ENCODE results near the gene CCDC13. TPM values are rescaled to one million over a fixed set of nuclear protein-coding genes. Genes with fewer than 3 reads are reported as not detected.

The CCDC13 gene
- polyA plus RNA-seq, 1 donor from 2014 or later: 6.5 TPM

DNA sequence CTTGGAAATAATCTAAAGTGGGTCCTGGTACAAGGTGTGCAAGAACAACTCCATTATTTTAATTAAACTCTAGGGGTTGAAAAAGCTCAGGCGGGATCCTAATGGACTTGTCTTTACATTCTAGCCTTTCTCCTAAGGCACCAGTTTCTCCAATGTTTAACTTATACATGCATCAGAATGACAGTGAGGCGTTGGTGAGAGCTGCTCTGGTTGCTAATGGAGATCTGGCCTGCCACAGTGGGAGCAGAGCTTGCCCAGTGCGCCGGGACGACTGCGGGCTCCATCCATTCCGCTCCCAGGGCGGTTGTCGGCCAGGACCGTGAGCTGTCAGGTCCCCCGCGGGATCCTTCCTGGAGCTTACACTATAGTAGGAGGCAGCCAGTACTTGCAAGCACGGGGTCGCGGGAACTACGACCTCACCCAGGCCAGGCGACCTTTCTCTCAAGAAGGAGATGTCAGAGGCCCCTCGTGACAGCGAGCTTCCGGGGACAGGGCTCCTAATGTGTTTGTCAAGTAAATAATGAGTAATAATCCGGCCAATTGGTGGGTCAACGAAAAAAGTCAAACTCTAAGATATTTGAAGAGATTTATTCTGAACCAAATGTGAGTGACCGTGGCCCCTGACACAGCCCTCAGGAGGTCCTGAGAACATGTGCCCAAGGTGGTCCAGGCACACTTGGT lies 32.2 kb upstream of the CCDC13 start:
- H2AFZ ChIP-seq (ENCODE audit: low read depth, low read length): no peak overlapping the region

DNA sequence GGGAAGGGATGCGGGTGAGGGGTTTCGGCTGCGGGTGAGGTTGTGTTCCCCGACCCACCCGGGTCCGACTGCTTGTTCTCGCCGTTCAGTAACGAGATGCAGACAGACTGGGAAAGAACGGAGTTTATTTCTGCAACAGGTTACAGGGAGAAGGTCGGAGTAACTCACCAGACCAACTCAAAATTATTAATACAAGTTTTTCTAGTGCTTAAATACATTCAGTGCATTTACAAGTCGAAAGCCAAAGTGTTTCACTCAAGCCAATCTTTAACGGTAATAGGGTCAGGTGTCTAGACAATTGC lies 31.7 kb upstream of the CCDC13 start:
- H3K9me3 ChIP-seq (ENCODE audit: low read length): no peaks in the 10 kb centered on the region
- H3K27ac ChIP-seq (ENCODE audit: low read length): peak overlapping the region; percentile 66
- H3K79me2 ChIP-seq (replicated peaks; ENCODE audit: insufficient read depth, low read length): peaks cover 33% of the 10 kb centered on the region
- H3K9me2 ChIP-seq (ENCODE audit: insufficient read depth, low read length): no peaks in the 10 kb centered on the region
- H3K27me3 ChIP-seq (ENCODE audit: insufficient read depth, low read depth, low read length): no peaks in the 10 kb centered on the region
- H3F3A ChIP-seq (ENCODE audit: insufficient read depth, low read length, poor library complexity, severe bottlenecking): peaks cover 4% of the 10 kb centered on the region
- peak overlapping the region; percentile 83 for H3K4me3 ChIP-seq (ENCODE audit: low read length)
- peak overlapping the region; percentile 41 for H2AFZ ChIP-seq (ENCODE audit: low read depth, low read length)
- no peak for TF ChIP-seq EZH2 (IDR thresholded peaks at IDR 0.05; ENCODE audit: borderline replicate concordance, insufficient read depth, low read length, poor library complexity, severe bottlenecking)
- TF ChIP-seq MXI1 (conservative IDR thresholded peaks at IDR 0.05; ENCODE audit: poor library complexity, severe bottlenecking): no peak
- no peak for TF ChIP-seq RAD21 (conservative IDR thresholded peaks at IDR 0.05)
- no peak for TF ChIP-seq POLR2AphosphoS5 (IDR thresholded peaks at IDR 0.05)
- TF ChIP-seq, protein P1, sequence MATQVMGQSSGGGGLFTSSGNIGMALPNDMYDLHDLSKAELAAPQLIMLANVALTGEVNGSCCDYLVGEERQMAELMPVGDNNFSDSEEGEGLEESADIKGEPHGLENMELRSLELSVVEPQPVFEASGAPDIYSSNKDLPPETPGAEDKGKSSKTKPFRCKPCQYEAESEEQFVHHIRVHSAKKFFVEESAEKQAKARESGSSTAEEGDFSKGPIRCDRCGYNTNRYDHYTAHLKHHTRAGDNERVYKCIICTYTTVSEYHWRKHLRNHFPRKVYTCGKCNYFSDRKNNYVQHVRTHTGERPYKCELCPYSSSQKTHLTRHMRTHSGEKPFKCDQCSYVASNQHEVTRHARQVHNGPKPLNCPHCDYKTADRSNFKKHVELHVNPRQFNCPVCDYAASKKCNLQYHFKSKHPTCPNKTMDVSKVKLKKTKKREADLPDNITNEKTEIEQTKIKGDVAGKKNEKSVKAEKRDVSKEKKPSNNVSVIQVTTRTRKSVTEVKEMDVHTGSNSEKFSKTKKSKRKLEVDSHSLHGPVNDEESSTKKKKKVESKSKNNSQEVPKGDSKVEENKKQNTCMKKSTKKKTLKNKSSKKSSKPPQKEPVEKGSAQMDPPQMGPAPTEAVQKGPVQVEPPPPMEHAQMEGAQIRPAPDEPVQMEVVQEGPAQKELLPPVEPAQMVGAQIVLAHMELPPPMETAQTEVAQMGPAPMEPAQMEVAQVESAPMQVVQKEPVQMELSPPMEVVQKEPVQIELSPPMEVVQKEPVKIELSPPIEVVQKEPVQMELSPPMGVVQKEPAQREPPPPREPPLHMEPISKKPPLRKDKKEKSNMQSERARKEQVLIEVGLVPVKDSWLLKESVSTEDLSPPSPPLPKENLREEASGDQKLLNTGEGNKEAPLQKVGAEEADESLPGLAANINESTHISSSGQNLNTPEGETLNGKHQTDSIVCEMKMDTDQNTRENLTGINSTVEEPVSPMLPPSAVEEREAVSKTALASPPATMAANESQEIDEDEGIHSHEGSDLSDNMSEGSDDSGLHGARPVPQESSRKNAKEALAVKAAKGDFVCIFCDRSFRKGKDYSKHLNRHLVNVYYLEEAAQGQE (IDR thresholded peaks at IDR 0.05; ENCODE audit: borderline replicate concordance): no peak
- TF ChIP-seq EP300 (conservative IDR thresholded peaks at IDR 0.05; ENCODE audit: poor library complexity, severe bottlenecking): no peak
- TF ChIP-seq, protein P2, sequence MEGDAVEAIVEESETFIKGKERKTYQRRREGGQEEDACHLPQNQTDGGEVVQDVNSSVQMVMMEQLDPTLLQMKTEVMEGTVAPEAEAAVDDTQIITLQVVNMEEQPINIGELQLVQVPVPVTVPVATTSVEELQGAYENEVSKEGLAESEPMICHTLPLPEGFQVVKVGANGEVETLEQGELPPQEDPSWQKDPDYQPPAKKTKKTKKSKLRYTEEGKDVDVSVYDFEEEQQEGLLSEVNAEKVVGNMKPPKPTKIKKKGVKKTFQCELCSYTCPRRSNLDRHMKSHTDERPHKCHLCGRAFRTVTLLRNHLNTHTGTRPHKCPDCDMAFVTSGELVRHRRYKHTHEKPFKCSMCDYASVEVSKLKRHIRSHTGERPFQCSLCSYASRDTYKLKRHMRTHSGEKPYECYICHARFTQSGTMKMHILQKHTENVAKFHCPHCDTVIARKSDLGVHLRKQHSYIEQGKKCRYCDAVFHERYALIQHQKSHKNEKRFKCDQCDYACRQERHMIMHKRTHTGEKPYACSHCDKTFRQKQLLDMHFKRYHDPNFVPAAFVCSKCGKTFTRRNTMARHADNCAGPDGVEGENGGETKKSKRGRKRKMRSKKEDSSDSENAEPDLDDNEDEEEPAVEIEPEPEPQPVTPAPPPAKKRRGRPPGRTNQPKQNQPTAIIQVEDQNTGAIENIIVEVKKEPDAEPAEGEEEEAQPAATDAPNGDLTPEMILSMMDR (IDR thresholded peaks at IDR 0.05; ENCODE audit: poor library complexity, severe bottlenecking): no peak
- no peak for TF ChIP-seq SMC3 (conservative IDR thresholded peaks at IDR 0.05; ENCODE audit: poor library complexity)
- no peak for TF ChIP-seq TAF1 (IDR thresholded peaks at IDR 0.05; ENCODE audit: low read depth)
- H3K4me2 ChIP-seq (ENCODE audit: low read length): peak overlapping the region; percentile 71
- peak overlapping the region; percentile 95 for H3K9ac ChIP-seq (ENCODE audit: low read length)
- H3K36me3 ChIP-seq (ENCODE audit: insufficient read depth, low read length): no peaks in the 10 kb centered on the region
- H4K20me1 ChIP-seq (ENCODE audit: insufficient read depth): no peaks in the 10 kb centered on the region

More for the DNA sequence above, 32.2 kb upstream of the CCDC13 start:
- Histone ChIP-seq H3K4me3 (ENCODE audit: low read length) (peak overlapping the region; percentile 83), H3K27ac (ENCODE audit: low read length) (no peak overlapping the region), H3K79me2 (replicated peaks; ENCODE audit: insufficient read depth, low read length) (peaks cover 28% of the 10 kb centered on the region), H3K36me3 (ENCODE audit: insufficient read depth, low read length) (no peaks in the 10 kb centered on the region), H3K9ac (ENCODE audit: low read length) (peak overlapping the region; percentile 95), H3F3A (ENCODE audit: insufficient read depth, low read length, poor library complexity, severe bottlenecking) (peaks cover 4% of the 10 kb centered on the region), H3K4me2 (ENCODE audit: low read length) (peak overlapping the region; percentile 71), H3K9me3 (ENCODE audit: low read length) (no peaks in the 10 kb centered on the region), H4K20me1 (ENCODE audit: insufficient read depth) (no peaks in the 10 kb centered on the region), H3K9me2 (ENCODE audit: insufficient read depth, low read length) (no peaks in the 10 kb centered on the region), H3K27me3 (ENCODE audit: insufficient read depth, low read depth, low read length) (no peaks in the 10 kb centered on the region)
- TF ChIP-seq EP300 (conservative IDR thresholded peaks at IDR 0.05; ENCODE audit: poor library complexity, severe bottlenecking): no peak
- TF ChIP-seq, protein P2 (IDR thresholded peaks at IDR 0.05; ENCODE audit: poor library complexity, severe bottlenecking): no peak
- no peak for TF ChIP-seq SMC3 (conservative IDR thresholded peaks at IDR 0.05; ENCODE audit: poor library complexity)
- TF ChIP-seq TAF1 (IDR thresholded peaks at IDR 0.05; ENCODE audit: low read depth): no peak
- TF ChIP-seq POLR2AphosphoS5 (IDR thresholded peaks at IDR 0.05): no peak
- TF ChIP-seq EZH2 (IDR thresholded peaks at IDR 0.05; ENCODE audit: borderline replicate concordance, insufficient read depth, low read length, poor library complexity, severe bottlenecking): no peak
- TF ChIP-seq, protein P1 (IDR thresholded peaks at IDR 0.05; ENCODE audit: borderline replicate concordance): no peak
- no peak for TF ChIP-seq MXI1 (conservative IDR thresholded peaks at IDR 0.05; ENCODE audit: poor library complexity, severe bottlenecking)
- no peak for TF ChIP-seq RAD21 (conservative IDR thresholded peaks at IDR 0.05)

All from neural cell (in vitro differentiated cells).